ENCODE data around the gene MDN1. TPM values are rescaled to one million over a fixed set of nuclear protein-coding genes. Genes with fewer than 3 reads are reported as not detected.
"Not testable (repeated sequence)": the region's sequence is repeated elsewhere in the genome, so short reads cannot be mapped to it uniquely, and the experiment has no call there.

The MDN1 gene
- polyA plus RNA-seq, 3 donors from 2014 or later: 2.6 to 9.3 (median 3.1) TPM

DNA sequence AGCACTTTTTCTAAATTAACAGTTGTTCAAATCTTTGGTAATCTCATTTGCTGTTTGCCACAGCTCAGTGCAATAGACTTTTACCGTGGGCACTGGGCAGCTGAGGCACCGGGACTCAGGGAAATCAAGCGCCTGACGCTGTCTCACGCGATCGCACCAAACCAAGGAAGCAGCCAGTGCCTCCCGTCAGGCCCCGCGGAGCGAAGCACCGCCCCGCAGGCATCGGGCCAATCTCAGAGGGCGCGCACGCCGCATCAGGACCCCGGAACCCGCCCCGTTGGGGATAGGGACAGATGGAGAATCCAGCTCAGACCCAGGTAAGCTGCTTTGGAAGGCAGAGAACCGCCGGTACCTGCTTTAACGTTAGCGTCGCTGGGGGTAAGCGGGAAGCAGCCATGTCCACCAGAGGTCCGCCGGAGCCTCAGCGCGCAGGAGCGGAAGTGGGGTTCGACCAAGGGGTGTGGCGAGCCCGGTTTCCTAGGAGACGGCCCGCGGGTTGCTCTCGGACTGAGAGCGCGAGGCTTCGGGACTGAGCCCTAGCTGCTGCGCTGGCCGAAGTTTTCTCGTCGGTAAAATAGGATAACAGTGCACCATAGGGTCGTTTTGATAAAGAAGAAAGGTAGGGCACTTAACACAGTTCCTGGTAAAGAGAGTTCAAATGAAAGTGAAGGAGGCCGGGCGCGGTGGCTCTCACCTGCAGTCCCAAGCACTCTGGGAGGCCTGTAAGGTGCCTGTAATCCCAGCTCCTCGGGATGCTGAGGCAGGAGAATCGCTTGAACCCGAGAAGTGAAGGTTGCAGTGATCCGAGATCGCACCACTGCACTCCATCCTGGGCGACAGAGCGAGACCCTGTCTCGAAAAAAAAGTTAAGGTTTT, 181.0 kb downstream of the MDN1 start, which contains the start of gene LYRM2:
LYRM2 (minus strand) TSS at position 428 of the 876 bp plus-strand sequence; CDS start at position 397, 31 bp downstream.
- H3K27ac Mint-ChIP-seq: peak within 1 kb of the TSS; percentile 91 to 99 (median 98)
- peaks cover 10 to 25% (median 11%) of the 10 kb centered on the region in 3 donors for H3K36me3 Mint-ChIP-seq
- DNase-seq: peak; percentile 94
- H3K4me1 Mint-ChIP-seq: peaks cover 20 to 38% of the 10 kb centered on the region in 2 donors
- H3K9me3 Mint-ChIP-seq: no peaks in the 10 kb centered on the region
- peak within 1 kb of the TSS; percentile 92 to 98 (median 96) for H3K4me3 Mint-ChIP-seq
- H3K27me3 Mint-ChIP-seq (ENCODE audit: low read depth in 3 of 3): peaks cover 8% of the 10 kb centered on the region in 3 donors

DNA sequence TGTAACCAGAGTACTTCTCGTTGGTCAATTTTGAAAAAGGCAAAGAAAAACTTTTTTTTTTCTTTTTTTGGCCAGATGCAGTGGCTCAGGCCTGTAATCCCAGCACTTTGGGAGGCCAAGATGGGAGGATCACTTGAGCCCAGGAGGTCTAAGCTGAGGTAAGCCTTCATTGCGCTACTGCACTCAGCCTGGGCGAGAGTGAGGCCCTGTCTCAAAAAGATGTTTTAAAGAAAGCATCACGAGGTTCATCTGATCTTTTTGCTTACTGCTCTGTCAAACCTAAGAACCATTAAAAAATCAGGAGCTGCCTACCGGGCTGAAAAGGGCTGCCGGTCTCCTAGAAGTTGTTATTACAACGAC, 181.7 kb downstream of the MDN1 start:
- Mint-ChIP-seq H3K27ac (peak overlapping the region; percentile 91 to 99 (median 98)), H3K9me3 (no peaks in the 10 kb centered on the region), H3K4me1 (peaks cover 20 to 38% of the 10 kb centered on the region in 2 donors), H3K27me3 (ENCODE audit: low read depth in 3 of 3) (peaks cover 8% of the 10 kb centered on the region in 3 donors), H3K4me3 (peak overlapping the region; percentile 92 to 98 (median 96)), H3K36me3 (peaks cover 10 to 20% (median 13%) of the 10 kb centered on the region in 3 donors)
- no peak for DNase-seq

DNA sequence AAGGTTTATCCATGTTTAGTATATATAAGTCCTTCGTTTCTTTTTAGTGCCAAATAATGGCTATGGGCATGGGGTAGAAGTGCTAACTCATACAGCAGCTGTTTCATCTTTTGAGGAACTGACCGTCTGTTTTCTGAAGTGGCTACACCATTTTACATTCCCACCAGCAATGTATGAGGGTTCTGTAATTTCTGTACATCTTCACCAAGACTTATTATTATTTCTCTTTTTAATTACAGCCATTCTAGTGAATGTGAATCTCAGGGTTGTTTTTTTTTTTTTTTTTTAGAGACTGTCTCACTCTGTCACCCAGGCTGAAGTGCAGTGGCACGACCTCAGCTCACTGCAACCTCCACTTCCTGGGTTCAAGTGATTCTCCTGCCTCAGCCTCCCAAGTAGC, 183.2 kb downstream of the MDN1 start:
- not testable (repeated sequence) for DNase-seq; H3K27me3 Mint-ChIP-seq (ENCODE audit: low read depth in 3 of 3); H3K9me3 Mint-ChIP-seq
- H3K27ac Mint-ChIP-seq: peak overlapping the region in 4 of 6 donors; percentile 18 to 49 (median 48)
- H3K36me3 Mint-ChIP-seq: peaks cover 10 to 22% (median 15%) of the 10 kb centered on the region in 3 donors
- peaks cover 20 to 38% of the 10 kb centered on the region in 2 donors for H3K4me1 Mint-ChIP-seq
- H3K4me3 Mint-ChIP-seq: peak overlapping the region in 2 of 5 donors; percentile 22 to 25

DNA sequence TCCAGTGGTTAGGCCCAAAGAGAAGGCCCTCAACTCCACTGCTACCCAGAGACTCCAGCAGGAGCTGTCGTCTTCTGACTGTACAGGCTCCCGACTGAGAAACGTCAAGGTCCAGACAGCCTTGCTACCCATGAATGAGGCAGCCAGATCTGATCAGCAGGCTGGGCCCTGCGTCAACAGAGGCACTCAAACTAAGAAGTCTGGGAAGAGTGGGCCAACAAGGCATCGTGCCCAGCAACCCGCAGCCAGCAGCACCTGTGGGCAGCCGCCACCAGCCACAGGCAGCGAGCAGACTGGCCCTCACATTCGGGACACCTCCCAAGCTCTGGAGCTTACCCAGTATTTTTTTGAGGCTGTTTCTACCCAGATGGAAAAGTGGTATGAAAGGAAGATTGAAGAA, 189.1 kb downstream of the MDN1 start:
- H3K4me3 Mint-ChIP-seq: no peak overlapping the region
- DNase-seq: no peak
- no peaks in the 10 kb centered on the region for H3K9me3 Mint-ChIP-seq
- peaks cover 0 to 1% of the 10 kb centered on the region in 2 donors for H3K4me1 Mint-ChIP-seq
- no peak overlapping the region for H3K27ac Mint-ChIP-seq
- peaks cover 0 to 2% (median 0%) of the 10 kb centered on the region in 3 donors for H3K27me3 Mint-ChIP-seq (ENCODE audit: low read depth in 3 of 3)
- peaks cover under 1 to 15% (median 12%) of the 10 kb centered on the region in 3 donors for H3K36me3 Mint-ChIP-seq

DNA sequence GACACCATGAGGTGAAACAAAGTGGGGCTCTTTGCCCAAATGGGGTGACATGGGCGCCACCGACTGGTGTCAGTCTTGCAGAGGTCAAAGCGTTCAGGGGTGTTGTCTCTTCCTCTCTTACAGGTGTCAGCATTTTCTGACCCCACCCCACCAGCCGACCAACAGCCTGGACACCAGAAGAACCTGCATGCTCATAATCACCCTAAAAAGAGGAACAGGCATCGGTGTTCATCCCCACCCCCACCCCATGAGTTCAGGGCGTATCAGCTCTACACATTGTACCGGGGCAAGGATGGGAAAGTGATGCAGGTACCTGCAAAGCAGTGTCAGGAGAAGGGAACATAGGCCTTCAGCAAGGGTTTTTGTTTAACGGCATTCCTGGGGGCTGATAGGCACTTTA, 195.8 kb downstream of the MDN1 start:
- Mint-ChIP-seq H3K36me3 (peaks cover 0 to 13% (median 2%) of the 10 kb centered on the region in 3 donors), H3K9me3 (no peaks in the 10 kb centered on the region), H3K27me3 (ENCODE audit: low read depth in 3 of 3) (peaks cover 0 to 2% (median 0%) of the 10 kb centered on the region in 3 donors), H3K4me1 (no peaks in the 10 kb centered on the region), H3K27ac (no peak overlapping the region), H3K4me3 (no peak overlapping the region)
- DNase-seq: no peak

DNA sequence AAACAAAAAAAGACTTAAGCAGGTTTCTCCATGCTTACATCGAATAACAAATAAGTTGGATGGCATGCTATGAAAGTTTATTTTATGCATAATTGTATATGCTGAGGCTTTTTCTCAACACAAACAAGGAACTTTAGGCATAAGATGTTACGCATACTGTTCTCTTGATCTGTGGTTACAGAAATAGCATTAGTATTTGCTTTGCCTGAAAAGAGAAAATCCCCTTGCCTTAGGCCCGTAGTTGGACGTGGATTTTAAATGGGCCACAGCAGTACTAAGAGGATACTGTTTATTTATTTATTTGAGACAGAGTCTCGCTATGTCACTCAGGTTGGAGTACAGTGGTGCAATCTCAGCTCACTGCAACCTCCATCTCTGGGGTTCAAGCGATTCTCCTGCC, 200.0 kb downstream of the MDN1 start:
- Mint-ChIP-seq H3K36me3 (peaks cover 0 to 7% (median 2%) of the 10 kb centered on the region in 3 donors), H3K9me3 (no peaks in the 10 kb centered on the region), H3K27me3 (ENCODE audit: low read depth in 3 of 3) (peaks cover 0 to 1% (median 0%) of the 10 kb centered on the region in 3 donors), H3K4me3 (no peak overlapping the region), H3K4me1 (no peaks in the 10 kb centered on the region), H3K27ac (no peak overlapping the region)
- no peak for DNase-seq

- H3K27ac Mint-ChIP-seq: no peak overlapping the region
Observed at GRCh38 chr6:89618026-89618425, 201.6 kb downstream of the MDN1 start.

GRCh38 chr6:89616531-89616930, 203.1 kb downstream of the MDN1 start:
- Mint-ChIP-seq H3K27me3 (ENCODE audit: low read depth in 3 of 3) (peaks cover 0 to 1% (median 0%) of the 10 kb centered on the region in 3 donors), H3K9me3 (no peaks in the 10 kb centered on the region), H3K36me3 (peaks cover 5 to 7% (median 6%) of the 10 kb centered on the region in 3 donors), H3K4me1 (no peaks in the 10 kb centered on the region), H3K4me3 (no peak overlapping the region), H3K27ac (no peak overlapping the region)
- no peak for DNase-seq

More at GRCh38 chr6:89618026-89618425, 201.6 kb downstream of the MDN1 start:
- Mint-ChIP-seq H3K36me3 (peaks cover 5 to 7% (median 6%) of the 10 kb centered on the region in 3 donors), H3K4me3 (no peak overlapping the region), H3K4me1 (no peaks in the 10 kb centered on the region), H3K9me3 (no peaks in the 10 kb centered on the region), H3K27me3 (ENCODE audit: low read depth in 3 of 3) (peaks cover 0 to 1% (median 0%) of the 10 kb centered on the region in 3 donors)
- no peak for DNase-seq

GRCh38 chr6:89615882-89616281, 203.7 kb downstream of the MDN1 start:
- no peak overlapping the region for H3K27ac Mint-ChIP-seq
- H3K9me3 Mint-ChIP-seq: no peaks in the 10 kb centered on the region
- no peak for DNase-seq
- peaks cover 0 to 1% (median 0%) of the 10 kb centered on the region in 3 donors for H3K27me3 Mint-ChIP-seq (ENCODE audit: low read depth in 3 of 3)
- no peaks in the 10 kb centered on the region for H3K4me1 Mint-ChIP-seq
- peaks cover 4 to 6% (median 5%) of the 10 kb centered on the region in 3 donors for H3K36me3 Mint-ChIP-seq
- H3K4me3 Mint-ChIP-seq: no peak overlapping the region

DNA sequence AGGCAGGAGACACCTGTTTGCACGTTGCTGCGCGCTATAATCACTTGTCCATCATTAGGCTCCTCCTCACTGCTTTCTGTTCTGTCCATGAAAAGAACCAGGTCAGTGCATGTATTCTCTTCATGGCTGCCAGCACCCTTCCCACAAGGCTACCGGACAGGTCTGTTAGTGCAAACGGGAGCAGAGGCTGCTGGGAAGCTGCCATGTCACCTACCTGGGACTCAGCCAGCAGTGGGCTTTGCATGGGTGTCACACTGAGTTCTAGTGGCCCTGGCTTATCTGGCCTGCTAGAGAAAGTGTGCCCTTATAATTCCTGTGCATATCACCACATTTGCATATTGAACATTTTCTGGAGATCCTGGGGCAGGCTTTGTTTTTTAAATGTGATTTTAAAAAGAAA, 205.8 kb downstream of the MDN1 start:
- Mint-ChIP-seq H3K9me3 (no peaks in the 10 kb centered on the region), H3K4me1 (no peaks in the 10 kb centered on the region), H3K27me3 (ENCODE audit: low read depth in 3 of 3) (peaks cover 0 to 1% (median 0%) of the 10 kb centered on the region in 3 donors), H3K27ac (no peak overlapping the region), H3K4me3 (no peak overlapping the region), H3K36me3 (peaks cover 4 to 6% (median 5%) of the 10 kb centered on the region in 3 donors)
- no peak for DNase-seq

- H3K27me3 Mint-ChIP-seq (ENCODE audit: low read depth in 3 of 3): peaks cover 0 to 1% (median 0%) of the 10 kb centered on the region in 3 donors
- no peak for DNase-seq
- peaks cover 0 to 6% (median 5%) of the 10 kb centered on the region in 3 donors for H3K36me3 Mint-ChIP-seq
- no peak overlapping the region for H3K4me3 Mint-ChIP-seq
- H3K9me3 Mint-ChIP-seq: no peaks in the 10 kb centered on the region
- H3K4me1 Mint-ChIP-seq: no peaks in the 10 kb centered on the region
- H3K27ac Mint-ChIP-seq: no peak overlapping the region
Observed at GRCh38 chr6:89612121-89612520, 207.5 kb downstream of the MDN1 start.

GRCh38 chr6:89611666-89612065, 207.9 kb downstream of the MDN1 start:
- no peaks in the 10 kb centered on the region for H3K4me1 Mint-ChIP-seq
- no peak overlapping the region for H3K4me3 Mint-ChIP-seq
- no peaks in the 10 kb centered on the region for H3K9me3 Mint-ChIP-seq

DNA sequence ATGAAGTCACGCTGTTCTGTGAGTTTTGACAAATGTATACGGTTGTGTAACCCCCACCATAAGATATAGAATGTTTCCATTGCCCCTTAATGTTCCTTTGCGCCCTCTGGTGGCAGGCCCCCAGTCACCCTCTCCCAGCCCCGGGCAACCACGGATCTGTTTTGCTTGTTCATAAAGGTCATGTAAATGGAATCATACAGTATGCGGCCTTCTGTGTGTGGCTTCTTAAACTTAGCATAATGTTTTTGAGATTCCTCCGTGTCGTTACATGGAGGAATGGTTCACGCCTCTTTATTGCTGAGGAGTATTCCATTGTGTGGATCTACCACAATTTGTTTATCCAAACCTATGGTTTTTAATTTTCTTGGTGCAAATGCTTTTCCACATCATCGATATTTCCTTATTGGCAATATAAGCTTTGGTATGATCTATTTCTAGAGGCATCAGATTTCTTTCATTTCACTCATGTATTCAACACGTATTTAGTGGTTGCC, 209.4 kb downstream of the MDN1 start:
- H3K4me3 Mint-ChIP-seq: no peak overlapping the region
- no peak overlapping the region for H3K27ac Mint-ChIP-seq
- DNase-seq: peak; percentile 62 to 70 (median 62)

More at GRCh38 chr6:89611666-89612065, 207.9 kb downstream of the MDN1 start:
- DNase-seq: no peak
- no peaks in the 10 kb centered on the region for H3K27me3 Mint-ChIP-seq (ENCODE audit: low read depth in 3 of 3)
- H3K27ac Mint-ChIP-seq: no peak overlapping the region
- peaks cover 0 to 6% (median 5%) of the 10 kb centered on the region in 3 donors for H3K36me3 Mint-ChIP-seq

DNA sequence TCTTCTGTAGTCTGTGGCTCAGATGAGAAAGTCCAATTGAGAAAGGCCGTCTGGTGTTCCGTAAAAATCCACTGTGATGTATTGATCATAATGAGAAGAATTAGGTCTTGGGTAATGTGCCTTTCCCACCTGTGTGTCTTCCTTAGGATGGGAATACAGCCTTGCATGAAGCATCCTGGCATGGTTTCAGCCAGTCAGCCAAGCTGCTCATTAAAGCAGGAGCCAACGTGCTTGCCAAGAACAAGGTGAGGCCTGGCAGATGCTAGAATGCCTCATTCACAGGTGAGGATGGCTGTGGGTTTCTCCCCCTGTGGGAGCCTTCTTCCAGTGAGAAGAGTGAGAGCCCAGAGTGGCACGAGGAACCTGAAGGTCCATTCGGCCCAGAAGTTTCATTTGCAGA, 213.7 kb downstream of the MDN1 start:
- H3K27ac Mint-ChIP-seq: no peak overlapping the region
- no peak overlapping the region for H3K4me3 Mint-ChIP-seq
- DNase-seq: no peak
- no peaks in the 10 kb centered on the region for H3K9me3 Mint-ChIP-seq
- H3K36me3 Mint-ChIP-seq: no peaks in the 10 kb centered on the region
- no peaks in the 10 kb centered on the region for H3K4me1 Mint-ChIP-seq
- peaks cover 0 to under 1% (median 0%) of the 10 kb centered on the region in 3 donors for H3K27me3 Mint-ChIP-seq (ENCODE audit: low read depth in 3 of 3)

More for the DNA sequence above, 209.4 kb downstream of the MDN1 start:
- H3K36me3 Mint-ChIP-seq: peaks cover 0 to 6% (median 5%) of the 10 kb centered on the region in 3 donors
- H3K27me3 Mint-ChIP-seq (ENCODE audit: low read depth in 3 of 3): no peaks in the 10 kb centered on the region
- no peaks in the 10 kb centered on the region for H3K9me3 Mint-ChIP-seq
- H3K4me1 Mint-ChIP-seq: no peaks in the 10 kb centered on the region

Data from immature natural killer cell (primary cell).